ENCODE data around the gene TENT5C.

The TENT5C gene

GRCh38 chr1:117628343-117628742, 22.5 kb downstream of the TENT5C start:
- H3K4me1 ChIP-seq (ENCODE audit: control insufficient read depth, insufficient read depth, low read length), result 0 out of 2 replicates have a peak, but pooled peaks cover 3% of the 10 kb centered on the region
- CTCF ChIA-PET, result interaction anchor here (2.0 kb wide), 1 partner anchor 93 kb away, joined by 14 read pairs; no protein-coding TSS in a partner anchor

GRCh38 chr1:117629625-117630422, 24.0 kb downstream of the TENT5C start:
- CTCF ChIA-PET, result no interaction called here
- Histone ChIP-seq H3K27ac (ENCODE audit: extremely low read depth, low read depth, low read length) (no peak overlapping the region), H3K36me3 (ENCODE audit: control insufficient read depth in 2 of 2, insufficient read depth in 1 of 2, low read length in 2 of 2) (no peaks in the 10 kb centered on the region), H3K4me1 (ENCODE audit: control insufficient read depth, insufficient read depth, low read length) (0 out of 2 replicates have a peak, but pooled peaks cover 3% of the 10 kb centered on the region), H3K4me3 (ENCODE audit: low read depth, low read length) (no peak overlapping the region), H3K9me3 (ENCODE audit: control insufficient read depth, insufficient read depth, low read depth, low read length) (no peaks in the 10 kb centered on the region)
- TF ChIP-seq ZNF629 (tag by site-specific recombination; IDR thresholded peaks at IDR 0.05) (no peak), ZNF404 (tag by site-specific recombination; IDR thresholded peaks at IDR 0.05) (no peak), ZNF2 (tag by site-specific recombination; IDR thresholded peaks at IDR 0.05) (no peak), TRIM28 (IDR thresholded peaks at IDR 0.05; ENCODE audit: borderline replicate concordance, low read length) (no peak), ZBTB17 (tag by site-specific recombination; IDR thresholded peaks at IDR 0.05) (no peak), ZNF776 (tag by site-specific recombination; IDR thresholded peaks at IDR 0.05; ENCODE audit: borderline replicate concordance) (no peak)
- POLR2A ChIA-PET, result no interaction called here

More at GRCh38 chr1:117628343-117628742, 22.5 kb downstream of the TENT5C start:
- H3K9me3 ChIP-seq (ENCODE audit: control insufficient read depth, insufficient read depth, low read depth, low read length), result no peaks in the 10 kb centered on the region
- peaks cover 0 to 9% of the 10 kb centered on the region in 2 experiments; a peak in 1 of 3 replicates for H3K36me3 ChIP-seq (ENCODE audit: control insufficient read depth in 2 of 2, insufficient read depth in 1 of 2, low read length in 2 of 2)
- no peak overlapping the region for H3K4me3 ChIP-seq (ENCODE audit: low read depth, low read length)
- POLR2A ChIA-PET, result interaction anchor here (1.7 kb wide), 1 partner anchor 22 kb away, joined by 7 read pairs; the partner anchor contains the start of gene TENT5C
- H3K27ac ChIP-seq (ENCODE audit: extremely low read depth, low read depth, low read length), result no peak overlapping the region
- TF ChIP-seq ZNF530 (tag by site-specific recombination; IDR thresholded peaks at IDR 0.05; ENCODE audit: low read depth) (no peak), ZNF449 (tag by site-specific recombination; IDR thresholded peaks at IDR 0.05) (no peak)

GRCh38 chr1:117630423-117630998, 24.7 kb downstream of the TENT5C start:
- Histone ChIP-seq H3K4me3 (ENCODE audit: low read depth, low read length) (no peak overlapping the region), H3K27ac (ENCODE audit: extremely low read depth, low read depth, low read length) (no peak overlapping the region), H3K9me3 (ENCODE audit: control insufficient read depth, insufficient read depth, low read depth, low read length) (no peaks in the 10 kb centered on the region), H3K4me1 (ENCODE audit: control insufficient read depth, insufficient read depth, low read length) (0 out of 2 replicates have a peak, but pooled peaks cover 3% of the 10 kb centered on the region), H3K36me3 (ENCODE audit: control insufficient read depth in 2 of 2, insufficient read depth in 1 of 2, low read length in 2 of 2) (no peaks in the 10 kb centered on the region)
- TF ChIP-seq INSM2 (tag by site-specific recombination; IDR thresholded peaks at IDR 0.05) (no peak), ZNF248 (tag by site-specific recombination; IDR thresholded peaks at IDR 0.05) (no peak), FEZF1 (tag by site-specific recombination; IDR thresholded peaks at IDR 0.05) (no peak), YY2 (tag by site-specific recombination; IDR thresholded peaks at IDR 0.05) (no peak), ZNF629 (tag by site-specific recombination; IDR thresholded peaks at IDR 0.05) (no peak), OVOL3 (tag by site-specific recombination; IDR thresholded peaks at IDR 0.05) (no peak), KLF17 (tag by site-specific recombination; IDR thresholded peaks at IDR 0.05) (no peak), ZBTB17 (tag by site-specific recombination; IDR thresholded peaks at IDR 0.05) (no peak), SCRT2 (tag by site-specific recombination; IDR thresholded peaks at IDR 0.05) (no peak), ZFP69B (tag by site-specific recombination; IDR thresholded peaks at IDR 0.05) (no peak), ZNF24 (tag by site-specific recombination; IDR thresholded peaks at IDR 0.05) (no peak), ZNF670 (tag by site-specific recombination; IDR thresholded peaks at IDR 0.05; ENCODE audit: low read depth) (no peak), ZNF830 (tag by site-specific recombination; IDR thresholded peaks at IDR 0.05; ENCODE audit: low read depth) (no peak)
- POLR2A ChIA-PET, result no interaction called here
- CTCF ChIA-PET, result interaction anchor here (1.3 kb wide), 1 partner anchor 127 kb away, joined by 9 read pairs; no protein-coding TSS in a partner anchor

Measured in HEK293 (cell line).